Measurements from ENCODE around the gene SNX19. TPM values are rescaled to one million over a fixed set of nuclear protein-coding genes. Genes with fewer than 3 reads are reported as not detected.

The SNX19 gene
- total RNA-seq, 1 experiment from 2014 or later = 34.6 TPM

DNA sequence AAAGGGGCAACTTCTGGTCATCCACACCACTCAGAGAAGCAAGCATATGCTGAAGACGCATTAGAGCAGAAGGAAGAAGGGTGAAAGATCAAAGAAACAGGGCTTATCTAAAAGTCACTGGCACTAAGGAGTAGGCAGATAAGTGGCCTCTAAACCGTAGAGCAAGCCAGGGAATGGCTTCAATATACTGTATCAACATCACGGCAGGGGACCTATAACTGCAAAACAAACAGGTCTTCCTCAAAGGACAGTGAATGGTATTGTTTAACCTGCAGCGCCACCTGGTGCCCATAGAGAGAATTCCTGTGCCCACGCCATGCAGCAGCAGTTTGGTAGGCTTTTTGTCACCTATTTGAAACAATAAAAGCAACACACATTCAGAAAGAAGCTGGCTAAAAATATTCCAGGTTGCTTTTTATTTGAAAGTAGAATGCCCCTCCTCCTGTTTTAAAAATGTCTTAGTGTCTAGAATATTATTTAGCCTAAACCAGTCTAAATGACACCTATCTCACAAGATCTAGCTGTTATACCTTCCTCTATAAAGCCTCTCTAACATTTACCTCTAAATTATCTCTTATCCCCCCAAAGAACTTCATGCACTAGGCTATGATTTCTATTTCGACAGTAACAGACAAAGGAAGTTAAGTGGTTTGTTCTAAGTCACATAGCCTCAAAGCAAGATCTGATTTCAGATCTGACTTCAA, 21.8 kb downstream of the SNX19 start:
- peaks cover 18% of the 10 kb centered on the region for H3K36me3 ChIP-seq

DNA sequence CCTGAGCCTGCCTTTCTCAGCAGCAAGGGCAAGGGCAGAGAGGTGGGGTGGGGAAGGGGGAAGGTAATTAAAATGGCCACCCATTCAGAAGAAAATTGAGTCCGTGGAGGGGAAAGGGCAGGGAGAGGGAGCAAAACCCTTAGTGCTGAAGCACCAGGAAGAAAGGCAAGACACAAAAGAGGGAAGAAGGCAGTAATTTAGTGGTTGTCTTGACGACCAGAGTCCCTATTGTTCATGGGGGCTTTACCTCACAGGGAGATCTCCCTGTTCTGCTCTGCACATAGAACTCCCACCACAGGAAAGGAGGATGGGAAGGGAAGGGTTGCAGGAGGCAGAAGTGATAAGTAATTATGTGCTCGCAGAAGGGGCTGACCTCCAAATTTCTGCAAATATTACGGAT, 23.4 kb downstream of the SNX19 start:
- Histone ChIP-seq H3K4me3 (no peak overlapping the region), H3K36me3 (peaks cover 9% of the 10 kb centered on the region; the same call in 1 of the 2 replicates), H3K4me1 (no peaks in the 10 kb centered on the region), H3K27ac (no peak overlapping the region), H3K27me3 (no peaks in the 10 kb centered on the region), H3K9me3 (replicated peaks) (no peaks in the 10 kb centered on the region)
- no peak for DNase-seq

More for the DNA sequence above, 21.8 kb downstream of the SNX19 start:
- Histone ChIP-seq H3K9me3 (replicated peaks) (no peaks in the 10 kb centered on the region), H3K27ac (no peak overlapping the region), H3K4me1 (no peaks in the 10 kb centered on the region), H3K4me3 (no peak overlapping the region), H3K27me3 (no peaks in the 10 kb centered on the region)
- peak; percentile 46 to 83 for DNase-seq

DNA sequence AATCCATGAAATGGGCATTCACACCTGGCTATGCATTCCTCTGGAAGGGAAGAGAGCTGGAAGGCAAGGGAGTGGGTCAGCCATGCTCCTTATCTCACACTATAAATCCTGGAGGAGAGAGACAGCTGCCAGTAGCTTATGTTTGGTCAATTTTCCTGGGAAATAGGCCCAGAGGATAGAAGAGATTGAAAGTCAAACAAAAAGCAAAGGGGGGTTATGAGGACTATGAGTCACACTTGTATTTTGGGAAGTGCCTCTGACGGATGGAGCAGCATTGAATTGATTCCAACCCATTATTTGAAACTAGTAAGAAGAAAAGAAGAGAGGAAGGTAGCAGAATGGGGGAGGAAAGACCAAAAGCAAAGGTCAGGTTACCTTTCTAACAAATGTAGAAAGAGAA, 25.0 kb downstream of the SNX19 start:
- Histone ChIP-seq H3K36me3 (peaks cover 9% of the 10 kb centered on the region; the same call in 1 of the 2 replicates), H3K4me1 (no peaks in the 10 kb centered on the region), H3K9me3 (replicated peaks) (no peaks in the 10 kb centered on the region), H3K27ac (no peak overlapping the region), H3K27me3 (no peaks in the 10 kb centered on the region), H3K4me3 (no peak overlapping the region)
- no peak for DNase-seq

DNA sequence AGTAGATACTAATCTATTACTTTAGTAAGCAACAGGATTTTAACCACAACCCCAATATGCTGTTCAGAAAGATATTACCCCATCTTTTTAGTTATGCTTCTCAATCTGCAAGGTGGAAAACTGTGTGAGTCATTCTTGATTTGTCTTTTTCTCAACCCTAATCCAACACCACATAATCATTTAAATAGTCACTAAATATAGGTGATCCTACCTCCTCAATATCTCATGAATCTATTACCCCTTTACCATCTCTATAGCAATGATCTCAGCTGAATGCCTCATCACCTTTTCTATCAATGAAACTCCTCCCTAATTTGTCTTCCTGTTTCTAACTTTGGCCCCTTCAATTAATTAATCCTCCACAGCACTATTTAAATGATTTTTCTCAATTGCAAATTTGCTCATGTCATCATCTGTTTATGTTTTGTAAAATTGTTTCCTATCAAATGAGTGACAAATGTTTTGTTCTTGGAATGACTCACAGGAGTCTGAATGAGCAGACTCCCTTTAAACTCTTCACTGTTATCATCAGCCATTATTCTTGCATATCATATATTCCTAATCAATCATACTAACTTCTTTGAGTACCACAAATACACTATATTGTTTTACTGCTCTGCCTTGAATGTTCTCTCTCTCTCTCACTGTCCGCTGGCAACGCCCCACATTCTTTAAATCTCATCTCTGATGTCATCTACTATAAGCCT, 26.1 kb downstream of the SNX19 start:
- H3K27ac ChIP-seq = no peak overlapping the region
- H3K4me1 ChIP-seq = peaks cover 6% of the 10 kb centered on the region
- H3K9me3 ChIP-seq (replicated peaks) = no peaks in the 10 kb centered on the region
- peaks cover 9% of the 10 kb centered on the region; the same call in 1 of the 2 replicates for H3K36me3 ChIP-seq
- no peak overlapping the region for H3K4me3 ChIP-seq
- DNase-seq = no peak
- H3K27me3 ChIP-seq = no peaks in the 10 kb centered on the region

DNA sequence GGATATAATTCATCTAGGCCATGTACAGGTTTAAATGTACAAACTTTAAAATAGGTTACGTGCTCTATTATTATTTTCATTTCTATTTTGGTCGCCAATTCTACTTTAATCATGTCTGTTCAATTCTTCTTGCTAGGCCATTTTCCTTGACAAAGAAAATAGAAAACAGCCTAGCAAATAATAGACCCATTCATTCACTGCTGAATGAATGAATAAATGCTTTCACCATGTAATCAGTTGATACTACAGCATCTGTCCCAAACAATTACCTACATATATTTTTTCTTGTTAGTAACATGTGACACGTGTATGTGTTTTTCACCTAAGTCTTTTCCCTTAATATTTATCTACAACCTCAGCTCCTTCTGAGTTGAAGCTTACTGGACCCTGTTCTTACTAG, 27.5 kb downstream of the SNX19 start:
- H3K4me3 ChIP-seq = no peak overlapping the region
- H3K4me1 ChIP-seq = peaks cover 10% of the 10 kb centered on the region
- H3K27me3 ChIP-seq = no peaks in the 10 kb centered on the region
- H3K9me3 ChIP-seq (replicated peaks) = no peaks in the 10 kb centered on the region
- no peak overlapping the region for H3K27ac ChIP-seq
- DNase-seq = no peak
- peaks cover 7% of the 10 kb centered on the region for H3K36me3 ChIP-seq

DNA sequence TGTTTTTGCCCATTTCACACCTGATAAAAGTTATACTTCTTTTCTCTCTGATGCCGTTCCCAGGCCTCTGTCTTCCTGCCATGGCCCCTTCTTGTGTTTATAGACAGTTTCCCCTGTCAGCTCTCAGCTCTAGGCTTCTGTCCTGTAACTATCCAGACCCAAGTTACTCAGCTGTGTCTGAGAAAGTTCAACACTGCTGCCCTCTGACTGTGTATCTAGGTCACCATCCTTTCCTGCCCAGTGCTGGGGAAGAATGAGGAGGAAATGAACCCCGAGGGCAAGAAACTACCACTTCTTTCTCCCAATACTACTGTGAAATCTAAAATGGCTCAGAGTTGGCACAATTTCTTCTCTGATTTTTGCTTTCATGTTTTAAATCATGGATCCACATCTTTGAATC, 29.6 kb downstream of the SNX19 start:
- Histone ChIP-seq H3K9me3 (replicated peaks) (no peaks in the 10 kb centered on the region), H3K4me1 (peaks cover 10% of the 10 kb centered on the region), H3K4me3 (no peak overlapping the region), H3K27me3 (no peaks in the 10 kb centered on the region), H3K27ac (no peak overlapping the region), H3K36me3 (peaks cover 15% of the 10 kb centered on the region)
- no peak for DNase-seq

DNA sequence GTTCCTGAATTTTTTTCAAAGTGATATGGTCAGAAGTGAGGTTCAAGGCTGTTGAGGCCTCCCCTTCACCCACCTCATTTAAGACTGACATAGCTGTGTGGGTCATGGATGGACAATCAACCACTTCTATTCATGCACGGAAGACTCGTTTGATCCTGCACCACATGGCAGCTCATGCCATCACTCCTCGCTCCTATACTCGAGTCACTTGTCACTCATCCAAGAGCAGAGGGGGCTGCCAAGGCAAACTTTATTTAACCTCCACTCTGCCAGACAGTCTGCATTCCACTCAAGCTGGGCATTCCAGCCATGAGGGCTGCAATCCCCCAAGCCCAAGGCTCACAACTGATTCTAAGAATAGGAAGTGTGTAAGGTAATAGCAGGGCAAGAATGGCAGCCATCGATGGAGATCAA, 34.1 kb downstream of the SNX19 start:
- peaks cover 29% of the 10 kb centered on the region for H3K36me3 ChIP-seq
- H3K4me3 ChIP-seq = no peak overlapping the region
- no peaks in the 10 kb centered on the region for H3K27me3 ChIP-seq
- H3K4me1 ChIP-seq = peaks cover 10% of the 10 kb centered on the region
- H3K27ac ChIP-seq = no peak overlapping the region
- DNase-seq = no peak
- H3K9me3 ChIP-seq (replicated peaks) = no peaks in the 10 kb centered on the region

DNA sequence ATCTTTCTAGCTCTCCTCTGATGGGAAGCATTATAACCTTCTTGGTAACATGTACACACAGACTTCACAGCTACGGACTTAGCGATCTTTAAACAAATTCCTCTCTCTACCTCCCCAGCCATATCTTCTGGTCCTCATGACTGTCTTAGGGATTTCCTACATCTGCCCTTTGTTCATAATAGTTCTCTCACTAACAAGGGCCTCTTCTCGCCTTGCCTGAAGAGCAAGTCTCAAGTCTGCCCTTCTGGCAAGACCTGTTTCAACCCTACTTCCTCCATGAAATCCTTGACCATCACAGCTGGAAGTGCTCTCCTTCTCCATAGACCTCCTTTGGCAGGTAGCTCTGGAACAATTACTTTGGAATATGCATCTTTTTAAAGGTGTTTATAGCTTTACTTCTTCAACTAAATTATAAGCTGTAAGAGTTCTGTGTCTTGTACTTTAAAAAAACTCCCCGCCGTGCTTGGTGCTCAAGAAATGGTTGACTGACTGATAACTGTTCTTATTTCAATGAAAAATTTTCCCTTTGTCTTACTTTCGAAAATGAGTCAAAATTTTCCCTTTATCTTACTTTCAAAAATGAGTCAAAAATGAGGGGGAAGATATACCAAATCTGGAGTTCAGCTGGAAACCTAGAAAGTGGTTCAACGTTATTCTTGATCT, 34.7 kb downstream of the SNX19 start:
- H3K27ac ChIP-seq = no peak overlapping the region
- no peaks in the 10 kb centered on the region for H3K27me3 ChIP-seq
- no peak overlapping the region for H3K4me3 ChIP-seq
- no peaks in the 10 kb centered on the region for H3K9me3 ChIP-seq (replicated peaks)
- no peak for DNase-seq
- peaks cover 10% of the 10 kb centered on the region for H3K4me1 ChIP-seq
- peaks cover 31% of the 10 kb centered on the region for H3K36me3 ChIP-seq

DNA sequence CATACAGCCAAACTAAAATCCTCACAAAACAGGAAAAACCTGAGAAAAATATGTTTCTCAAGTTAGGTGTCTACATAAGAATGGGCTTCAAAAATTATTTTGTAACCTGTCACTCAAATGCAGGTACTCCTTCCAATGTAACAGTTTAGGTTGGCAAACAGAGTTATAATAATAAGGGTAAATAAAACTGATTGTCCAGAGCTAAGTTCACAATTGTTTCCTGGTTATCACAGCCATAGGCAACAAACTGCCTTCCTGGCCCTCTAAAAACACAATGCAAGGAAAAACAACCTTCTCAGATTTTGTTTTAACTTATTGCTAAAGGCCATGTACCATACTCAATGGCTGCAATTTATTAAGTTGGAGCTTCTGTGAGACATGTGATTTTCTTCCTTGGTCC, 36.4 kb downstream of the SNX19 start:
- H3K4me1 ChIP-seq = no peaks in the 10 kb centered on the region; the same call in 1 of the 2 replicates
- no peak for DNase-seq

DNA sequence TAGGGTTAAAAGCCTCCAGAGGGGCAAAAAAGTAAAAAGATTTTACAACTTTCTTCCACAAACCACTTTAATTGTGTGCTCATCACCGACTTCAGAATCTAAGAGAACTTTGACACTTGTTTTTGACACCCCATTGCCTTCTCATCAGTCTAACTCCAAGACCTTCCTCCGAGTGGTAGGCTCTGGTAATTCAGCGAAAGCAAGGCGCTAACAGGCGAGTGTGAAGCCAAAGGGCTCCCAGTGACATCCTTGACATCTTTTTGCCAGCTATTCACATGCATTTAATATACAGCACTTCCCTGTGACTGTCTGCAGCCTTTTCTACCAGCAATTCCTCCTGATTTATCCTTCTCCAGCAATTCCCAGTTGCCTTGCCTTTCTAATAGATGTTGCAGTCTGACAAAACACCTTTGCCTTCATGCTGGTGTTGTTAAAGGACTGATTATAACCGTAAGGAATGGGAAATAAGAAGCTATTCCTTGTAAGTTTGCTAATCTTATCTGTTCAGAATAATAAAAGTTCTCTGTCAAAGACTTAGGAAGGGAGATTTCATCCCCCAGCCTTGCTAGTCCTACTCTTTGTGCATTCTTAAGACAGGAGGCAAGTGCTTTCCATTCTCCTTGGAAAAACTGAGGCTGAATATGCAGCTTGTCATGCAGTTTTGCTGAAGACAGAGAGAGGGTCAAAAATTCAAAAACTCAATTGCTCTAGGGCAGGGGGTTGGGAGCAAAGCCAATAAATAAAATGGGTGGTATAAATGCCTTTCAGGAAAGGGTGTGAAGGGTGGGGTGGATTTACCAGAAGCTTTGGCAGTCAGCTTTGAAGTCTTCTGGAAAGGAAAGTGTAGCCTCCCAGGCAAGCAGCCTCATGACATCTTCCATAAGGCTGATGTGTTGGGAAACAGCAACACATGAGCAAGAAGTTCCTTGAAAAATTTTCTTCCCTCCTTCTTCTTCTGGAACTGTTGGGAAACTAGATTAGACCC, 39.1 kb downstream of the SNX19 start:
- Histone ChIP-seq H3K36me3 (peaks cover 29% of the 10 kb centered on the region), H3K9me3 (replicated peaks) (no peaks in the 10 kb centered on the region), H3K27ac (no peak overlapping the region), H3K4me3 (no peak overlapping the region), H3K4me1 (no peaks in the 10 kb centered on the region), H3K27me3 (no peaks in the 10 kb centered on the region)
- no peak for DNase-seq

More for the DNA sequence above, 36.4 kb downstream of the SNX19 start:
- H3K27me3 ChIP-seq = no peaks in the 10 kb centered on the region
- H3K36me3 ChIP-seq = peaks cover 39% of the 10 kb centered on the region
- no peak overlapping the region for H3K27ac ChIP-seq
- no peaks in the 10 kb centered on the region for H3K9me3 ChIP-seq (replicated peaks)
- no peak overlapping the region for H3K4me3 ChIP-seq

DNA sequence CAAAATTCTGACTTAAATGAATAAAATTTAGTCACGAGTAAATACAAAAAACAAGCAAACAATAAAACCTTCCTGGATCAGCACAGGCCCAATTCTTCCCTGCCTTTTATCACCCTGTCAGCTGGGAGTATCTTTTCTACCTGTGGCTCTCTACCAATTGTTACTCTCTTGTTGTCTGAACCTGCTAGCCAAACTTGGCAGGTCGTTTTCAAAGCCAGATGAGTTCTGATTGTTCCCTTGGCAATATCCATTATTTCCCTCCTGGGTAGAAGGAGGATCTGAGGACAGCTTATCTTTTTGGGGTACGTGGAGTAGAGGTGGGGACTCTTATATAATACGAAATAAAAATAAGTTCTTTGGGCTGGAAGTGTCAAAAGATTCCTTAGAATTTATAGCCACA, 40.2 kb downstream of the SNX19 start:
- Histone ChIP-seq H3K27me3 (no peaks in the 10 kb centered on the region), H3K9me3 (replicated peaks) (no peaks in the 10 kb centered on the region), H3K4me1 (no peaks in the 10 kb centered on the region), H3K36me3 (peaks cover 24% of the 10 kb centered on the region), H3K27ac (no peak overlapping the region), H3K4me3 (no peak overlapping the region)
- DNase-seq = no peak

DNA sequence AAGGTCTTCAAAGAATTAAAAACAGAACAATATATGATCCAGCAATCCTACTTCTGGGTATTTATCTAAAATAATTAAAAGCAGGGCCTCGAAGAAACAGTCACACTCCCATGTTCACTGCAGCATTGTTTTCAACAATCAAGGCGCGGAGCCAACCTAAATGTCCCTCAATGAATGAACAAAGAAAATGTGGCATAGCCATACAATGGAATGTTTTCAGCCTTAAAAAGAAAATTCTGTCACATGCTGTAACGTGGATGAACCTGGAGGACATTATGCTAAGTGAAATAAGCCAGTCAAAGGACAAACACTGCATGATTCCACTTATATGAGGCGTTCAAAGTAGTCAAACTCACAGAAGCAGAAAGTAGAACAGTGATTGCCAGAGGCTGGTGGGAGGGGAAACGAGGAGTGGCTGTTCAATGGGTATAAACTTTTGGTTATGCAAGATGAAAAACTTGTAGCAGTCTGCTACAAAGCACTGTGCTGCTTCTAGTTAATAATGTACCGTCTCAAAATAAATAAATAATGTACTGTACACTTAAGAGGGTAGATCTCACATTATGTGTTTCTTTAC, 41.2 kb downstream of the SNX19 start:
- Histone ChIP-seq H3K27ac (no peak overlapping the region), H3K27me3 (no peaks in the 10 kb centered on the region), H3K4me3 (no peak overlapping the region), H3K36me3 (peaks cover 20% of the 10 kb centered on the region), H3K4me1 (no peaks in the 10 kb centered on the region), H3K9me3 (replicated peaks) (no peaks in the 10 kb centered on the region)
- no peak for DNase-seq

DNA sequence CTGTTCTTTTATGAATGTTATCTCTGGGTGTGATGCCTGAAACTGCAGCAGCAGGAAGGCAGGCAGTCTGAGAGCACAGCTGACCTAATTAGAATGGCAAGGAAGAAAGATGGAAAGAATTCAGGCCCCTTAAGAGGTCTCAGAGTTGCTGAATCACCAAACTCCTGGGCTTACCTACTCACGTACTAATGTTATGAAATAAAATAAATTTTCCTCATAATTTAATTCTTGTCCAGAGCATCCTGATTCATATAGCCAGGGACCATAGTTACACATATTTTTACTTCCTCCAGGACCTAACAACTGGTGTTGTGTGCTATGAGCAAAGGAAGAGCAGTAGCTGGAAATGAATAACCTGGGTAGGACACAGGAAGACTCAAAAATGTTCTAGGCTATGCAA, 41.9 kb downstream of the SNX19 start:
- H3K27me3 ChIP-seq = no peaks in the 10 kb centered on the region
- H3K9me3 ChIP-seq (replicated peaks) = no peaks in the 10 kb centered on the region
- H3K27ac ChIP-seq = no peak overlapping the region
- DNase-seq = no peak
- no peaks in the 10 kb centered on the region for H3K4me1 ChIP-seq
- no peak overlapping the region for H3K4me3 ChIP-seq
- H3K36me3 ChIP-seq = peaks cover 15% of the 10 kb centered on the region

DNA sequence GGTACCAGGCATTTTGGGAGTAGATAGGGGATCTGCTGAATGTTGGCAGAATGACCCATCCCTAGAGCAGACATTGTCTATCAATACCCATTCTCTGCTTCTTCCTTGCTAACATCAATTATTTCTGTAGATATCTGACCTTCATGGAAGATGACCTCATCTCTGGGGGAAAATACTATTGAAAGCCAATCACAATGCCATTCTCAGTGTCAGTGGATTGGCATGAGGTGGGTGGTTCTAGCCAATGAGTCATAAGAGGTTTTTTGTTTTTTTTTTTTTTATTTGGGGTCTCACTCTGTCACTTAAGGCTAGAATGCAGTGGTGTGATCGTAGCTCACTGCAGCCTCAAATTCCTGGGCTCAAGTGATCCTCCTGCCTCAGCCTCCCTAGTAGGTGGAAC, 42.5 kb downstream of the SNX19 start:
- no peaks in the 10 kb centered on the region for H3K27me3 ChIP-seq
- H3K27ac ChIP-seq = no peak overlapping the region
- DNase-seq = no peak
- H3K4me3 ChIP-seq = no peak overlapping the region
- H3K4me1 ChIP-seq = no peaks in the 10 kb centered on the region
- H3K36me3 ChIP-seq = peaks cover 13% of the 10 kb centered on the region; the same call in 1 of the 2 replicates
- H3K9me3 ChIP-seq (replicated peaks) = no peaks in the 10 kb centered on the region
